ENCODE data around the gene SGPP2. TPM values are rescaled to one million over a fixed set of nuclear protein-coding genes. Genes with fewer than 3 reads are reported as not detected.

SGPP2 gene
- total RNA-seq, 1 experiment from 2014 or later: not detected

- H3K4me3 ChIP-seq (ENCODE audit: low read length): no peak overlapping the region
- peak; percentile 84 for DNase-seq
- H3K4me2 ChIP-seq (ENCODE audit: low read depth, low read length, poor library complexity, severe bottlenecking): no peak overlapping the region
- no peaks in the 10 kb centered on the region for H3K79me2 ChIP-seq (ENCODE audit: low read length)
- H3K9ac ChIP-seq (ENCODE audit: low read length): no peak overlapping the region
- H4K20me1 ChIP-seq (ENCODE audit: insufficient read depth, low read depth, low read length): no peaks in the 10 kb centered on the region
- H3K27ac ChIP-seq (ENCODE audit: low read length): no peak overlapping the region
- H2AFZ ChIP-seq (ENCODE audit: low read length): no peak overlapping the region
- no peaks in the 10 kb centered on the region for H3K36me3 ChIP-seq (ENCODE audit: insufficient read depth, low read length)
- no peaks in the 10 kb centered on the region for H3K27me3 ChIP-seq (ENCODE audit: low read length)
- no peaks in the 10 kb centered on the region for H3K9me2 ChIP-seq (replicated peaks; ENCODE audit: insufficient read depth, low read length)
- no peaks in the 10 kb centered on the region for H3K9me3 ChIP-seq (ENCODE audit: low read length)
- no peaks in the 10 kb centered on the region for H3K4me1 ChIP-seq (ENCODE audit: low read length)
Measured at GRCh38 chr2:222561817-222562645, 137.7 kb downstream of the SGPP2 start.

- no peak overlapping the region for H3K4me3 ChIP-seq (ENCODE audit: low read length)
Measured at GRCh38 chr2:222563106-222563718, 138.9 kb downstream of the SGPP2 start.

GRCh38 chr2:222563936-222564335 lies 139.6 kb downstream of the SGPP2 start:
- Histone ChIP-seq H3K4me2 (ENCODE audit: low read depth, low read length, poor library complexity, severe bottlenecking) (no peak overlapping the region), H3K9me2 (replicated peaks; ENCODE audit: insufficient read depth, low read length) (no peaks in the 10 kb centered on the region), H3K79me2 (ENCODE audit: low read length) (no peaks in the 10 kb centered on the region), H3K9ac (ENCODE audit: low read length) (no peak overlapping the region), H3K9me3 (ENCODE audit: low read length) (no peaks in the 10 kb centered on the region), H3K4me1 (ENCODE audit: low read length) (no peaks in the 10 kb centered on the region), H2AFZ (ENCODE audit: low read length) (no peak overlapping the region), H3K27me3 (ENCODE audit: low read length) (no peaks in the 10 kb centered on the region), H4K20me1 (ENCODE audit: insufficient read depth, low read depth, low read length) (no peaks in the 10 kb centered on the region), H3K36me3 (ENCODE audit: insufficient read depth, low read length) (peaks cover 10% of the 10 kb centered on the region; the same call in 1 of the 2 replicates), H3K4me3 (ENCODE audit: low read length) (no peak overlapping the region), H3K27ac (ENCODE audit: low read length) (no peak overlapping the region)
- DNase-seq: no peak

More at GRCh38 chr2:222563106-222563718, 138.9 kb downstream of the SGPP2 start:
- Histone ChIP-seq H3K9me3 (ENCODE audit: low read length) (no peaks in the 10 kb centered on the region), H3K79me2 (ENCODE audit: low read length) (no peaks in the 10 kb centered on the region), H3K4me2 (ENCODE audit: low read depth, low read length, poor library complexity, severe bottlenecking) (no peak overlapping the region), H3K9ac (ENCODE audit: low read length) (no peak overlapping the region), H3K27me3 (ENCODE audit: low read length) (no peaks in the 10 kb centered on the region), H3K9me2 (replicated peaks; ENCODE audit: insufficient read depth, low read length) (no peaks in the 10 kb centered on the region), H2AFZ (ENCODE audit: low read length) (no peak overlapping the region), H4K20me1 (ENCODE audit: insufficient read depth, low read depth, low read length) (no peaks in the 10 kb centered on the region), H3K4me1 (ENCODE audit: low read length) (no peaks in the 10 kb centered on the region), H3K27ac (ENCODE audit: low read length) (no peak overlapping the region), H3K36me3 (ENCODE audit: insufficient read depth, low read length) (peaks cover 7% of the 10 kb centered on the region; the same call in 1 of the 2 replicates)
- DNase-seq: no peak

GRCh38 chr2:222566229-222566628 lies 141.9 kb downstream of the SGPP2 start:
- H3K9ac ChIP-seq (ENCODE audit: low read length): no peak overlapping the region
- no peaks in the 10 kb centered on the region for H3K9me3 ChIP-seq (ENCODE audit: low read length)
- H3K36me3 ChIP-seq (ENCODE audit: insufficient read depth, low read length): peaks cover 21% of the 10 kb centered on the region; the same call in 1 of the 2 replicates
- H3K4me2 ChIP-seq (ENCODE audit: low read depth, low read length, poor library complexity, severe bottlenecking): no peak overlapping the region
- no peaks in the 10 kb centered on the region for H3K4me1 ChIP-seq (ENCODE audit: low read length)
- H4K20me1 ChIP-seq (ENCODE audit: insufficient read depth, low read depth, low read length): no peaks in the 10 kb centered on the region
- H3K27ac ChIP-seq (ENCODE audit: low read length): no peak overlapping the region
- no peaks in the 10 kb centered on the region for H3K79me2 ChIP-seq (ENCODE audit: low read length)
- no peaks in the 10 kb centered on the region for H3K9me2 ChIP-seq (replicated peaks; ENCODE audit: insufficient read depth, low read length)
- no peak for DNase-seq
- no peak overlapping the region for H3K4me3 ChIP-seq (ENCODE audit: low read length)
- H3K27me3 ChIP-seq (ENCODE audit: low read length): no peaks in the 10 kb centered on the region
- H2AFZ ChIP-seq (ENCODE audit: low read length): no peak overlapping the region

GRCh38 chr2:222568865-222569264 lies 144.5 kb downstream of the SGPP2 start:
- H3K9me3 ChIP-seq (ENCODE audit: low read length): no peaks in the 10 kb centered on the region
- H3K4me2 ChIP-seq (ENCODE audit: low read depth, low read length, poor library complexity, severe bottlenecking): no peak overlapping the region
- H3K27me3 ChIP-seq (ENCODE audit: low read length): no peaks in the 10 kb centered on the region

GRCh38 chr2:222569826-222570225 lies 145.5 kb downstream of the SGPP2 start:
- H3K27ac ChIP-seq (ENCODE audit: low read length): no peak overlapping the region
- H3K36me3 ChIP-seq (ENCODE audit: insufficient read depth, low read length): peaks cover 26% of the 10 kb centered on the region
- no peak overlapping the region for H3K4me3 ChIP-seq (ENCODE audit: low read length)
- no peaks in the 10 kb centered on the region for H3K4me1 ChIP-seq (ENCODE audit: low read length)
- H3K4me2 ChIP-seq (ENCODE audit: low read depth, low read length, poor library complexity, severe bottlenecking): no peak overlapping the region
- no peaks in the 10 kb centered on the region for H3K27me3 ChIP-seq (ENCODE audit: low read length)
- no peak overlapping the region for H3K9ac ChIP-seq (ENCODE audit: low read length)
- peaks cover 13% of the 10 kb centered on the region for H3K79me2 ChIP-seq (ENCODE audit: low read length)
- no peaks in the 10 kb centered on the region for H3K9me2 ChIP-seq (replicated peaks; ENCODE audit: insufficient read depth, low read length)
- no peaks in the 10 kb centered on the region for H3K9me3 ChIP-seq (ENCODE audit: low read length)
- H4K20me1 ChIP-seq (ENCODE audit: insufficient read depth, low read depth, low read length): no peaks in the 10 kb centered on the region
- H2AFZ ChIP-seq (ENCODE audit: low read length): no peak overlapping the region
- no peak for DNase-seq

More at GRCh38 chr2:222568865-222569264, 144.5 kb downstream of the SGPP2 start:
- Histone ChIP-seq H3K9ac (ENCODE audit: low read length) (no peak overlapping the region), H2AFZ (ENCODE audit: low read length) (no peak overlapping the region), H3K4me3 (ENCODE audit: low read length) (no peak overlapping the region), H3K27ac (ENCODE audit: low read length) (no peak overlapping the region), H3K79me2 (ENCODE audit: low read length) (peaks cover 5% of the 10 kb centered on the region), H4K20me1 (ENCODE audit: insufficient read depth, low read depth, low read length) (no peaks in the 10 kb centered on the region), H3K36me3 (ENCODE audit: insufficient read depth, low read length) (peaks cover 26% of the 10 kb centered on the region), H3K4me1 (ENCODE audit: low read length) (no peaks in the 10 kb centered on the region), H3K9me2 (replicated peaks; ENCODE audit: insufficient read depth, low read length) (no peaks in the 10 kb centered on the region)
- no peak for DNase-seq

- Histone ChIP-seq H3K4me1 (ENCODE audit: low read length) (no peaks in the 10 kb centered on the region), H4K20me1 (ENCODE audit: insufficient read depth, low read depth, low read length) (no peaks in the 10 kb centered on the region), H3K4me2 (ENCODE audit: low read depth, low read length, poor library complexity, severe bottlenecking) (no peak overlapping the region), H3K27me3 (ENCODE audit: low read length) (no peaks in the 10 kb centered on the region), H3K9me2 (replicated peaks; ENCODE audit: insufficient read depth, low read length) (no peaks in the 10 kb centered on the region), H3K9me3 (ENCODE audit: low read length) (no peaks in the 10 kb centered on the region), H2AFZ (ENCODE audit: low read length) (no peak overlapping the region), H3K79me2 (ENCODE audit: low read length) (peaks cover 36% of the 10 kb centered on the region), H3K9ac (ENCODE audit: low read length) (no peak overlapping the region), H3K36me3 (ENCODE audit: insufficient read depth, low read length) (peaks cover 26% of the 10 kb centered on the region), H3K27ac (ENCODE audit: low read length) (no peak overlapping the region), H3K4me3 (ENCODE audit: low read length) (no peak overlapping the region)
- DNase-seq: no peak
Measured at GRCh38 chr2:222572264-222572721, 147.9 kb downstream of the SGPP2 start.

GRCh38 chr2:222572751-222573174 lies 148.4 kb downstream of the SGPP2 start:
- Histone ChIP-seq H2AFZ (ENCODE audit: low read length) (no peak overlapping the region), H3K36me3 (ENCODE audit: insufficient read depth, low read length) (peaks cover 23% of the 10 kb centered on the region), H3K4me2 (ENCODE audit: low read depth, low read length, poor library complexity, severe bottlenecking) (no peak overlapping the region), H3K9me3 (ENCODE audit: low read length) (no peaks in the 10 kb centered on the region), H3K9ac (ENCODE audit: low read length) (no peak overlapping the region), H3K4me1 (ENCODE audit: low read length) (no peaks in the 10 kb centered on the region), H3K4me3 (ENCODE audit: low read length) (no peak overlapping the region), H3K9me2 (replicated peaks; ENCODE audit: insufficient read depth, low read length) (no peaks in the 10 kb centered on the region), H4K20me1 (ENCODE audit: insufficient read depth, low read depth, low read length) (no peaks in the 10 kb centered on the region), H3K79me2 (ENCODE audit: low read length) (peaks cover 41% of the 10 kb centered on the region), H3K27ac (ENCODE audit: low read length) (no peak overlapping the region), H3K27me3 (ENCODE audit: low read length) (no peaks in the 10 kb centered on the region)
- no peak for DNase-seq

All from Karpas-422 (cell line).